GM21737 (cell line): ENCODE results near the gene ZNF440.

Experiments used
- ATAC-seq: cut with Tn5 transposase; IDR thresholded peaks from one replicate; pipeline ENCODE4 v1.9.1; 2021; ENCODE audit warnings: mild to moderate bottlenecking, moderate library complexity; ENCODE audit not compliant: unreplicated experiment

ZNF440 gene

GRCh38 chr19:11882606-11883005 lies 68.5 kb downstream of the ZNF440 start:
- ATAC-seq: no peak
